ENCODE measurements around the gene RINT1.

RINT1 gene

DNA sequence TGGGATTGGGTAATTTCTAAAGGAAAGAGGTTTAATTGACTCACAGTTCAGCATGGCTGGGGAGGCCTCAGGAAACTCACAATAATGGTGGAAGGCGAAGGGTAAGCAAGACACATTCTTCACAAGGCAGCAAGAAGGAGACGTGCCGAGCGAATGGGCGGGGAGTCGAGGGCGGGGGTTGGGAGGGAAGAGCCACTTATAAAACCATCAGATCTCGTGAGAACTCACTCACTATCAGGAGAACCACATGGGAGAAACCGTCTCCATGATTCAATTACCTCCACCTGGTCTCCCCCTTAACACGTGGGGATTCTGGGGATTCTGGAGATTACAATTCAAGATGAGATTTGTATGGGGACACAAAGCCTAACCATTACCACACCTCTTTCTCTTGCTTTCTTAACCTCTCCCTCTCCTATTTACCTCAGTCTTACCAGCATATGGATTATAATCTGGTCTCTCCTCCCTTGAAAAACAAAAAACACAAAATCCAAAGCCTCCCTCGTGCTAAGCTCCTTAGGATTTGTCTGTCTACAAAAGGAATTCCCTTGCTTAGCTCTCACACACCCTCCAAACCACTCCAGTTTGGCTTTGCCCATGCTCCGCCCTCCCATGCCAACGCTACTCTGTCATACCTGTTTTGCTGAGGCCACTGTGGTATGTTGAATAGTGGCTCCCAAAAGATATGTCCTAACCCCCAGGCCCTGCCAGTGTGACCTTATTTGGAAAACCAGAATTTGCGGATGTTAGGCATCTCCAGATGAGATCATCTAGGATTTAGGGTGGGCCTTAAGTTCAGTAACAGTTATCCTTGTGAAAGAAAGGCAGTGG, 68.9 kb downstream of the RINT1 start:
- no peak for DNase-seq

DNA sequence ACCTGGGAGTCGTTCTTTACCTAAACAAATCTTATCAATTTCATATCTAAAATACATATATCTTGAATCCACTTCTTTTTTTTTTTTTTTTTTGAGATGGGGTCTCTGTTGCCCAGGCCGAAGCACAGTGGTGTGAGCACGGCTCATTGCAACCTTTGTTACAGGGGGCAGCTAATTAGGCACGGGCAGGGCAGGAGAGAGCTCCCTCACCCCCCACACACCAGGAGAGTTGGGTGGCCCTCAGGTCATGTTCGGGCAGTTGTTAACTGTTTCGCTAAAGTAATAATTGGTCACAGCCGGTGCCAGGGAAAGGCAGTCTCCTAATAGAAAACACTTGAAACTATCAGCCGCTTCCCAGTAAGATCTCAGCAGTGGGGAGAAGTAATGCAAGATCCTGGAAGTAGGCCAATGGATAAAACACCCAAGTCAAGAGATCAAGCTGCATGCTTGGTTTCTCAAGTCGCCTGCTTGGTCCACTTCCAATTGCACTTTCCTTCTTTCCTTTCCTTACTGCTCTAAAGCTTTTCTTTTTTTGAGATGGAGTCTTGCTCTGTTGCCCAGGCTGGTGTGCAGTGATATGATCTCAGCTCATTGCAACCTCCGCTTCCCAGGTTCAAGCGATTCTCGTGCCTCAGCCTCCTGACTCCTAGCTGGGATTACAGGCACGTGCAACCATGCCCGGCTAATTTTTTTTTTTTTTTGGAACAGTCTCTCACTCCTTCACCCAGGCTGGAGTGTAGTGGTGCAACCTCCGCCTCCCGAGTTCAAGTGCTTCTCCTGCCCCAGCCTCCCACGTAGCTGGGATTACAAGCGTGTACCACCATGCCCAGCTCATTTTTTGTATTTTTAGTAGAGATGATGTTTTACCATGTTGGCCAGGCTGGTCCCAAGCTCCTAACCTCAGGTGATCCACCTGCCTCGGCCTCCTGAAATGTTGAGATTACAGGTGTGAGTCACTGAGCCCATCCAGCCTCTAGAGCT, 70.6 kb downstream of the RINT1 start:
- DNase-seq: no peak

DNA sequence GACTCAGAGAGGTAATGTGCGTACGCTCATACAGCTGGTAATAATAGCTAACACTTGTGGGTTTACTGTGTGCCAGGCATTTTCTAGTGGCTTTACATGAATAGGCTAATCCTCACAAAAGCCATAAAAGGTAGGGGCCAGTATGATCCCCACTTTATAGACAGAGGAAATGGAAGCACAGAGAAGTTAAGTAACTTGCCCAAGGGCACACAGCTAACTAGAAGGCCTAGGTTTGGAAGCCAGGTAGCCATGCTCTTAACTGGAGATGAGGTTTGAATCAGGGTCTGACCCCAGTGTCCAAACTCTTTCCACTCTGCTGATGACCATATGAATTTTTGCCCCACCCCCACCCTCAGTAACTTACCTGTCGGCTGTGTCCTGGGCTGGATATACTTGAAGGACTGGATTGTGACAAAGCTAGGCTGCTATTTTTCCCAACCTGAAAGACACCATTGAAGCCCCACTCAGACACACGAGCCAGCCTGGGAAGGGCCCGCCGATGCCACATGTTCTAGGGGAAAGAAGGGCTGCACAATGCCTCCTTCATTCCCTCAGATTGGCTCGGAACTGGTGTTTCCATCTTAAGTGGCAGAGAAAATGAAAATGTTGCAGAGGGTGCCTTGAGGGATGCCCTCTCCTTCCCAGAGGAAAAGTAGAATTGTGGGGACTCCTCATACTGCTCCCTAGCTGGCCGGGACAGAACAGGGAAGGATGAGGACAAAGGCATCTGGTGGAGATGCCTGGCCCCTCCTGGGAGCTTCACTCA, 78.3 kb downstream of the RINT1 start:
- no peak for DNase-seq

DNA sequence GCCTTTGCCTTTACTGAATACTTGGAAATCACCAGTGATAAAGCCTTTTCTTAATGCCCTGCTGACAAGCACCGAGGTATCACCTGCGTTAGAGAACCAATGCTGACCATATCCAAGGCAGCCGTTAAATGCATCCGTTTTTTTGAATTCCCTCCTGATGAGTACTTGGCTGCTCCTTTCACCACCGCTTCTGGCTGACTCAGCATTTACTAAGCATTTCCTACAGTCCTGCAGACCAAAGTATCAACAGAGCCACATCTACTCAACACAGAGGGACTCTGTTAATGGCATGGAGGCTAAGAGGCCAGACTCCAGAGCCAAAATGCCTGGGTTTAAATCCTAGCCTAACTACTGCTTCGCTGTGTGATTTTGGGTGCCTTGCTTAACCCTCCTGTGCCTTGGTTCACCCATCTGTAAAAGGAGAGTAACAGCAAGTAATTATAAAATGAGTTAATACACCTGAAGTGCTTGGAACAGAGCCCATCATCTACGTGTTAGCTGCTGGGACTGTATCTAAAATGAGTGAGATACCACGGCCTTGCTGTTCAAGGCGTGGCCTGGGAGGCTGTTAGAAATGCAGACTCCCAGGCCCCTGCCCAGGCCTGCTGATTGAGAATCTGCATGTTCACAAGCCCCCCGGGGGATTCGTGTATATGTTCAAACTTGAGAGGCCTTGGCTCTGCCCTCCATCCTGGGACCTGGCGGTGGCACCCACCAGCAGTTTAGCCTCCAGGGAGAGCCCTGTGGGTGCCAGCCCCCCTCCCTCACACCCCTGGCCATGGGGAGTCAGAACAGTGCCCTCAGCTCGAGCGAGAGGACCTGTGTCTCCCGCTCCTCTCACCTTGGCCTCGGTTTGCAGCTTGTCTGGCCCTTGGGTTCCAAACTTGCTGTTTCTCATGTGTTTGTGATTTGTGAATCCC, 80.1 kb downstream of the RINT1 start:
- DNase-seq: no peak

DNA sequence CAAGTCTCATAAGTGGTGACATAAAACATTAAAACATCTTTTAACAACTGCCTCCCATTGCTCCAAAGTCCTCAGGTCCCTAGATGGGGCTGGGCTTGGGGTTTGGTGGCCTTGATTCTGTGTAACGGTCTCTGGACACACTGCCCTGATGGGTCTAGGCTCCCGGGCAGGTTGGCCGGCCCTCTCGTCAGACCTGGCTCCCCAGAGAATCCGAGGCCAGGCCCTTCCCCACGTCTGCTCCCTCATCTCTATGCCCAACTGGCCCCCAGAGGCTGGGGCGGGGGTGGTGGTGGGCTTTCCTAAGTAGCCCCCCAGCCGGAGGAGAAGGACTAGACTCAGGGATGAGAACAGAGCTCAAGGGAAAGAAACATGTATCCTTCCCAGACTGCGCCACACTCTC, 80.8 kb downstream of the RINT1 start:
- no peak for DNase-seq

DNA sequence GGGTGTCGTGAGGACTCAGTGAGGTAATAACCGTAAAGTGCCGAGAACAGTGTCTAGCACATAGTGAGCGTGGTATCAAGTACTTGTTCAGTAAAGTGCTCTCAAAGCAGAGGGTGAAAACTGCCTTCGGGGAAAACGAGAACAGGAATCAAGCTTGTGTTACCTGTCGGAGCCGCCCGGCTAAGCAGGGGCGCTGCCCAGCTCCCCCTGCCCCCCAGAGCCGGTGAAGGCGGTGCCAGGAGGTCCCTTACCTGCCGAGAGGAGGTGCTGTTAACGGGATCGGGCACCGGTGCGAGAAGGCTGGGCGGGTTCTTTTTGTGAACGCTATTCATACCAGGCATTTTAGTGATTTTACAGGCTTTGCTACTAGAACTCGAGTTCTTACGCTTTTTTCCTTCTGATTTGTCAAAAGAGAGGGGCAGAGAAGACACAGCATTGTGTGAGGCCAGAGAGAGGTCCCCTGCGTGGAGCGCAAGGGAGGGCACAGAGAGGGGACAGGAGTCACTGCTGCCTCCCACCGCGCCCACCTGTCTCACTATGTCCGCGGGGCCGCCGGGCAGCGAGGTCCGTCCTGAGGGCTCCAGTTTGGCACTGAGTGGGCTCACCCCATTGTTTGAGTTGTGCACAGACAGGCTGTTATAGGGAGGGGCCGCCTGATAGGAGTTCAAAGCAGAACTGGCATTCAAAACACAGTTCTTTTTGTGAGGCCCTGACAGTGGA, 81.8 kb downstream of the RINT1 start:
- DNase-seq: no peak

DNA sequence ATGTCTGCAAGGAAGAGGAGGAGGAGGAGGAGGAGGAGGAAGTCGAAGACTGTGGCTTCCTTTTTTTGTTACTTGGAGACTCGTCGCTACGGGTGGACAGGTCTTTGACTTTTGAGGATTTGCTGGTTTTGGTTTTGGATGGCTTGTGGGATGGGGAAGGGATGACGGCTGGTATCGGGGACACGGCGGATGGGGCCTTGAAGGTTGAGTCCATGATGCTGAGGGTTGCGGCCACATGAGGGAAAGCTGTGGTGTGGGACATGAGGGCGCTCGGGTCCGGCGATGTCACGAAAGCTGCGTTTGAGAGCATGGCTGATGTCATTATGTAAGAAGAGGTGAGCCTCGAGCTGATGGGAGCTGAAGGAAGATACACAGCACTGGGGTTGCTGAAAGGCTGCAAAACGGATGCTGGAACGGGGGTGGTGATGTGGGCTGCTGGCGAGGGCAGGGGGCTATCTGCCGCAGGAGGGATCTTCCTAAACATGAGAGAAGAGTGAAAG, 82.4 kb downstream of the RINT1 start:
- DNase-seq: no peak
